8988T (cell line): ENCODE measurements around the gene TEX264.
"Not testable (repeated sequence)": the region's sequence is repeated elsewhere in the genome, so short reads cannot be mapped to it uniquely, and the experiment has no call there.

Experiments used
- DNase-seq: peaks from one replicate; pipeline ENCODE4 v3.0.0; 2011

TEX264 gene

GRCh38 chr3:51718547-51719409, 47.7 kb downstream of the TEX264 start:
- peak; percentile 96 for DNase-seq

- DNase-seq = no peak
Measured at GRCh38 chr3:51719410-51720025, 48.5 kb downstream of the TEX264 start.

DNA sequence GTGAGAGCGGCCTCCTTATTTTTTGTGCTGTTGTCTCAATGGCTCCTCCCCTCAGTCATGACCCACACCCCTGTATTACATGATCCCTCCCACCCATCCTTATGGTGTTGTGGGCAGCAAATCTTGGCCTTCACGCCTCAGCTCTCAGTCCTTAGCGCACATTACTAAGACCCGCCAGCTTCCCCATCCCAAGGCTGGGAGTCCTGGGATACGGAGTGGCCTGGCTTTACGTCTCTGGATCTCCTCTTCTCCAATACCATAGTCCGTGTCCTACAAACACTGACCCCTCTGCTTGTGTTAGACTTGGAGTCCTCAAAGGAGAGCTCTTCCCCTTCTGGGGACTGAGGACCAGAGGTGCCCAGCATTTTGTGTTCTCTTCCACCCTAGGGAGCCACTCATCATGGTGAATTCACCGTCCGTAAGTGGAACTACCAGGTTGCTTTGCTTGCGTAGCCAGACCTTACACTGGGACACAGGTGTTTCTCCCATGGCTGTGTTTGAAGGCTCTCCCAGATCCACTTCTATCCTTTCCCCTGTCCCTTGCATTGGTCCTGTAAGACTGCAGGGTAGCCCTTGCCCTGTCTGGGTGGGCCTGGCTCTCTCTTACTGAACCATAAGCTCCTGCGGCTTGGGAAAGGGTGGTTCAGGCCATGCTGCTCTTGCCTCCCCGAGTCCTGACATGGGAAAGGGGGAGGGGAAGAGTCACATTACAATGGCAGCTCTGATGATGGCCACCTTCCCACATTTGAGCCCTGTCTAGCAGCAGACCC, 49.4 kb downstream of the TEX264 start:
- DNase-seq = no peak

DNA sequence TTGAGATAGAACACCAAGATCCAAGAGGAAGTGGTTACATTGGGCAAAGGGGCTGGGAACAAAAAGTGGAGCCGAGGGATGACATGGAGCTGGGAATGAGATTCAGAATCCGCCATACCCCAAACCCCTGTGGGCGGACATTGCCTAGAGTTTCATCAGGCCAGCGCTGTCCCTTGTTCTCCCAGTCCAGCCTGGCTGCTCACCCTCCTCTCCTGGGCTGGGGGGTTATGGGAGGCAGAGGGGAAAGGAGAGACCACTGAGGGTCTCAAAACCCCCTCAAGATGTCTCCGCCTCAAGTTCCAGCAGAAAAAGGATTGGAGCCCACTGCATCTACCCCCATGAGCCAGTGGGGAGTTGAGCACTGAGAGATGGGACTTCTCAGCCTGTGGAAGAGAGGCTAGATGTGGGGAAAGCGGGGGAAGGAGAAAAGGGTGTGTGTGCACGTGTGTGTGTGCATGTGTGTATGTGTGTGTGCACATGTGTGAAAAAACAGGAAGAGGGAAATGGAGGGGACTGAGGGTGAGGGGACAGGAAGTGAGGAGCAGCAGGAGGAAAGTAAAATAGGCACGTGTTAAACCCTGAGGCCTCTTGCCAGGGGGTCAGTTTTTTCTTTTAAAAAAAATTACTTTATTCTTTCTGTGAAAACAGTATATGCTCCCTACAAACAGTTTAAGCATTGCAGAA, 50.2 kb downstream of the TEX264 start:
- DNase-seq = no peak

DNA sequence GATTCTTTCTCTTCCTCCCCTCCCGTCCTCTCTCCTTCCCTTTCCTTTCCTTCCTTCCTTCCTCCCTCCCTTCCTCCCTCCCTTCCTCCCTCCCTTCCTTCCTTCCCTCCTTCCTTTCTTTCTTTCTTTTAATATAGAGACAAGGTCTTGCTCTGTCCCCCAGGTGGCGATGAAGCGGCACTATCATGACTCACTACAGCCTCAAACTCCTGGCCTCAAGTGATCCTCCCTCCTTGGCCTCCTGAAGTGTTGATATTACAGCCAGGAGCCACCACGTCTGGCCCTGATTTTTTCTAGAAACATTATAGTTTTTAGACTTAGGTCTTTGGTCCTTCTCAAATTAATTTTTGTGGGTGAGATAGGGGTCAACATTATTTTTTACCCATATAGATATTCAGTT, 51.3 kb downstream of the TEX264 start:
- DNase-seq = no peak

- DNase-seq = no peak
Measured at GRCh38 chr3:51727500-51727899, 56.4 kb downstream of the TEX264 start.

DNA sequence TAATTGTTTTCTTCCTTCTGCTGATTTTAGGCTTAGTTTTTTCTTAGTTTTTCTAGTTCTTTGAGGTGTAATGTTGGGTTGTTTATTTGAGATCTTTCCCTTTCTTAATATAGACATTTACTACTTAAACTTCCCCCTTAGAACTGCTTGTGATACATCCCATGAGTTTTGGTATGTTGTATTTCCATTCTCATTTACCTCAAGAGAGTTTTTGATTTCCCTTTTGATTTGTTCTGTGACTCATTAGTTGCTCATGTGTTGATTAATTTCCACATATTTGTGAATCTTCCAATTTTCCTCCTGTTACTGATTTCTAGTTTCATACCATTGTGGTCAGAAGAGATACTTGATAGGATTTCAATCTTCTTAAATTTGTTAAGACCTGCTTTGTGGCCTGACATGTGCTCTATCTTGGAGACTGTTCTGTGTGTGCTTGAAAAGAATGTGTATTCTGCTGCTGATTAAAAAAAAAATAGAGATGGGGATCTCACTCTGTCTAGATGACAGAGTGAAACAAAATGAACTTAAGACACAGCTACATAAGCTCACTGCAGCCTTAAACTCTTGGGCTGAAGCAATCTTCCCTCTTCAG, 58.1 kb downstream of the TEX264 start:
- no peak for DNase-seq

DNA sequence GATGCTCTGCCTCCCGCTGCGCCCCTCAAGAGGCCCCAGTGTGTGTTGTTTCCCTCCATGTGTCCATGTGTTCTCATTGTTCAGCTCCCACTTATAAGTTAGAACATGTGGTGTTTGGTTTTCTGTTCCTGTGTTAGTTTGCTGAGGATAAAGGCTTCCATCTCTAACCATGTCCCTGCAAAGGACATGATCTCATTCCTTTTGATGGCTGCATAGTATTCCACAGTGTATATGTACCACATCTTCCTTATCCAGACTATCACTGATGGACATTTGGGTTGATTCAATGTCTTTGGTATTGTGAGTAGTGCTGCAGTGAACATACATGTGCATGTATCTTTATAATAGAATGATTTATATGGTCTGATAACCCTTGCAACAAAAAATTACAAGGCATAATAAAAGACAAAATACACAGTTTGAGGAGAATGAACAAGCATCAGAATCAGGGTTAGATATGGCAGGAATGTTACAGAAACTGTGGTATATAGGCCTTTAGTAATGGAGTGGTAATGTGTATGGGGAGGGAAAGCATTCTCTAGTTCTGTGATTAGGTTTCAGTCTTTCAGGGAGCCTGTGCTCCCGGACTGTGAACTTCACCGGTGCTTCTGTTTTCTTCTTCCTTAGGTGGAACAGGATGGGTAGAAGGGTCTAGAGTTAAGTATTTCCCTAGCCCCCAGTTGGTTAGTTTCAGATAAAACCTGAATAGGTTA, 63.0 kb downstream of the TEX264 start:
- DNase-seq = no peak

- DNase-seq = no peak
Measured at GRCh38 chr3:51734572-51734907, 63.5 kb downstream of the TEX264 start.

DNA sequence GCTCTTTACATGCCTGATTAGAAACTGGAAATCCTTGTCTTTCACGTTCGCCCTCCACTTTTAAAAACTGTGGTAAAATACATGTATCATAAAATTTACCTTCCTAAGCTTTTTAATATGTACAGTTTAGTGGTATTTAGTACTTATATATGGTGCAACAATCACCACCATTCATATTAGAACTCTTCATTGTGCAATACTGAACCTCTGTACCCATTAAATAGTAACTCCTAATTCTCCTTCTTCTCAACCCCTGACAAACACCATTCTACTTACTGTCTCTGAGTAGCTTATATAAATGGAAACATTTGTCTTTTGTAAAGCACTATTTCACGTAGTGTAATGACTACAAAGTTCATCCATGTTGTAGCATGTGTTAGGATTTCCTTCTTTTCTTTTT, 64.0 kb downstream of the TEX264 start:
- no peak for DNase-seq

DNA sequence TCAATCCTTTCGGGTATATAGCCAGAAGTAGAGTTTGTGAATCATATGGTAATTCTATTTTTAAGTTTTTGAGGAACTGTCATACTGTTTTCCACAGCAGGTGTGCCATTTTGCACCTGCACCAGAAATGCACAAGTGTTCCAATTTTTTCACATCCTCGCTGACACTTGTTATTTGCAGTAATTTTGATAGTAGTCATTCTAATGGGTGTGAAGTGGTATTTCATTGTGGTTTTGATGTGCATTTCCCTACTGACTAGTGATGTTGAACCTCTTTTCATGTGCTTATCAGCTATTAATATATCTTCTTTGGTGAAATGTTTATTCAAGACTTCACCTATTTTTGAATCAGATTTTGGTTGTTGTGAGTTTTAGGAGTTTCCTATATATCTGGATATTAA, 64.9 kb downstream of the TEX264 start:
- no peak for DNase-seq

- no peak for DNase-seq
Measured at GRCh38 chr3:51739110-51739509, 68.1 kb downstream of the TEX264 start.

DNA sequence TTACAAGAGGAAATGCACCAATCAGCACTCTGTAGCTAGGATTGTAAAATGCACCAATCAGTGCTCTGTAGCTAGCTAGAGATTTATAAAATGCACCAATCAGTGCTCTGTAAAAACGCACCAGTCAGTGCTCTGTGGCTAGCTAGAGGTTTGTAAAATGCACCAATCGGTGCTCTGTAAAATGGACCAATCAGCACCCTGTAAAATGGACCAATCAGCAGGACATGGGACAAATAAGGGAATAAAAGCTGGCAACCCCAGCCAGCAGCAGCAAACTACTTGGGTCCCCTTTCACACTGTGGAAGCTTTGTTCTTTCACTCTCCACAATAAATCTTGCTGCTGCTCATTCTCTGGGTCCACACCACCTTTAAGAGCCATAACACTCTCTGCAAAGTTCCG, 71.3 kb downstream of the TEX264 start:
- not testable (repeated sequence) for DNase-seq

DNA sequence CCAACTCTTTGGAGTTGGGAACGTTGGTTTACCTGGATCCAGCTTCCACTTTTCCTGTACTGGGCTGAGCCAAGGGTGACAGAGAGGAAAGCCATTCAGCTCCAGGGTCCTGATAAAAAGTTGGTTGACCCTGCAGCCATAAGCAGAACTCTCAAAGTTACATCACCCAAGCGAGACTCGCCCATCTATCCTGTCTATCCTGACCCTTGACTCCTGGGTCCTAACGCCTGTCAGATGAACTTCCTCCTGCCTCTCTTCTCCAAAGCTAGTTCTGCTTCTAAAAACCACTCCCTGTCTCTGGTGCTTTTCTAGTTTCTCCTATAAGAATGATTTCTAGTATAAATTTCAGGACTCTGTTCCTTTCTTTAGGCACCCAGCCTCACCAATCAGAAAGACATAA, 71.9 kb downstream of the TEX264 start:
- DNase-seq = not testable (repeated sequence)

DNA sequence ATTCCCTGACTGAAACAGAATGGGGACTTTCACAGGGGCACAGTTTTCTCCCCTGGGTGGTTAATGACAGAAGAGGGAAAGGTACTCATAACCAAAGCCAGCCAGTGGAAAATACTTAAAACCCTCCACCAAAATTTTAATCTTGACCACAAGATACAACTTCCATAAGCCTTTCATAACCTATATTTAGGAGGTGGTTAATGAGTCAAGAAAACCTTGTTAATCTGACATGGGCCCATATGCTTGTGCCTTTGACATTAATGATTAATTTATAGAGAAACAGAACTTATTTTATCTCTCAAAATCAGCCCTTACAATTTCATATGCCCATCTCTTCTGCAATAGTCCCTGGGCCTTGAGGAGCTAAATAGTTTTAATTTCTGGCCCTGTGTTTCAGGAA, 76.8 kb downstream of the TEX264 start:
- no peak for DNase-seq

DNA sequence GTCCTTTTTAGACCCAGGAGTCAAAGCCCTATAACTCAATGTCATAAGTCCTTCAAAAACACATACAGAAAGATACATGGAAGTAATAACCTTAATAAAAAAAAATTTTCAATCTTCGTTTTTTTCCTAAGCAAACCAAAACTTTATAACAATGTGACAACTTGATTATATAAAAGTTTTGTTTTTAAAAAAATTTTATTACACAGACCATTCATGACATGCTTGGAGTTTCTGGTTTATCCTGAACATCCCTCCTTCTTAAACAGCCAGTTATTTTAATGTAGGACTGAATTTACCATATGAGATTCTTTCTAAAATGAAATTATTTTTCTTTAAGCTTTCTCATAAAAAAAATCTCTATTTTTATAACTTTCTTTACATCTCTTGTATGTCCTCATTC, 77.3 kb downstream of the TEX264 start:
- no peak for DNase-seq

- no peak for DNase-seq
Measured at GRCh38 chr3:51750878-51751277, 79.8 kb downstream of the TEX264 start.

DNA sequence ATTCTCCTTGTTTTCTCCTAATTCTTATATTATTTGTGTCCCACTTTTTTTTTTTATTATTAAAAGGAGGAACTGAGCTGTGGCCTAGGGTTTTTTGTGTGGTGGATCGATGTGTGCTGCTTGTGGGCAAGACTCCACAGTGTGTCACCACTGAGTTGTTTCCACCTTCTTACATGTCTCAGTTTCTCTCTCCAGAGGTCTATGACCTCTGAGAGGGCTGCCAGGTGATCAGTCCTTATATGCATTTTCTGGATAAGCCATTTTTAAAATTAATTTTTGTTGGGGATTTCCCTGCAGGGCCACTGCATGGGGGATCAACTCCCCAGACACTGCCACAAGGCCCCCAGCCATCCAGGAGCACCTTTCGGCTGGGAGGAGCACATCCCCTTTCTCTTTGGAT, 80.2 kb downstream of the TEX264 start:
- no peak for DNase-seq
